HG03469 (cell line): ENCODE data around the gene FGD2.

Experiments used
- ATAC-seq: cut with Tn5 transposase; IDR thresholded peaks from one replicate; pipeline ENCODE4 v1.9.1; 2021; ENCODE audit warnings: mild to moderate bottlenecking, moderate library complexity, moderate number of reproducible peaks; ENCODE audit not compliant: unreplicated experiment

The FGD2 gene

DNA sequence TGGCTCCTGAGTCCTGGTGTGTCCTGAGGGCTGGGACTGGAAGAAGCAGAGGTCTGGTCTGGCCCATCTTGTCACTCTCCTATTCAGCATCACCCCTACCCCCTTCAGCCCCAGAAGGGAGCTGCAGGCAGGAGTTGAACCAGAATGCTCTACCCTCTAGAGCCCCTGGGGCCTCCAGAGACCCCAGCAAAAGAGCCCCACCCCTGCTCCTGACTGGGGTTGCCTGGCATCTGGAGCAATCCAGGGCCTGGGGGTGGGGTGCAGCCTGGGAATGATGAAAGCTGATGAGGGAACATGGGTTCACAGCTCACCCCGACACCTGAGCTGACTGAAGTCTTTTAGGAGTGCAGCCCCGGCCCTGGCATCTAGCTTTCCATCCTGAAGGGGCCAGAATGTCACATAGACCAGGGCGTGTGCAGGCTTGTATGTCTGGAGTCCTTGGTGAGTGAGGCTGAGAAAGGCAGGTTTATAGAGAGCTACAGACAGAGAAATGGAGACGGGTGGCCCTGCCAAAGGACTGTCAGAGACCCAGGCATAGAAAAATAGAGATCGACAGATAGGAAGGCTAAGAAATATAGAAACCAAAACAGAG, 12.2 kb downstream of the FGD2 start:
- peak; percentile 22 for ATAC-seq

GRCh38 chr6:37018198-37019064, 13.0 kb downstream of the FGD2 start:
- peak; percentile 61 for ATAC-seq

DNA sequence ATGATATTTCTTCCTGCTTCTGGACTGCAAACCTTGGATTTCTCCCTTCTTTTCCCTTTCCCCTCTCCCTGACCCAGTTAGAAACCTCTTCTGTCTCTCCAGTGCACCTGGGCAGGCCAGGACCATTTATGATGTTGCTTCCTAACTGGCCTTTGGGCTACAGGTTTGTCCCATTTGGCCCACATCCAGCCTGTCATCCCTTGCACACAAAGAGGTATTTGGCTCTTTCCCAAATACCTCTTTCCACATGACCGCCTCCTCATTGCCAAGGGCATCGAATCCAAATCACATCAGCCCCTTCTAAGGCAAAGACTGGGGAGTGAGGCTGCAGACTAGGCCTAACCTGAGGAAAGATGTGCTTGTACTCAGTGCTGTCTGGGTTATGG, 13.6 kb downstream of the FGD2 start:
- ATAC-seq = no peak

DNA sequence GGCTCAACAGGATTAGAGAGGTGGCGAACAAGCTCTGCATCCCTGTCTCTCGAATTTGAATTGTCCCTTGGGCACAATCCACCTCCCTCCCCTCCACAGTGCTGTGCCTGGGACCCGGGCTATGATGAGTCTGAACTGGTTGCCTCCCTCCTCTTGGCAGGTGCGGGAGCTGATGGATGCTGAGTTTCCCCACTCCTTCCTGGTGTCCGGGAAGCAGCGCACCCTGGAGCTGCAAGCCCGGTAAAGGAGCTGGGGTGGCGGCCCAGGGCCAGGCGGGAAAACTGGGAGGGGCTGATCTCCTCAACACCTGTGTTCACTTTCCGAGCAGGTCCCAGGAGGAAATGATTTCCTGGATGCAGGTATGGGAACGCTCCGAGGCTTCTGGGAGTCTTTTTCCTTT, 14.9 kb downstream of the FGD2 start:
- no peak for ATAC-seq

DNA sequence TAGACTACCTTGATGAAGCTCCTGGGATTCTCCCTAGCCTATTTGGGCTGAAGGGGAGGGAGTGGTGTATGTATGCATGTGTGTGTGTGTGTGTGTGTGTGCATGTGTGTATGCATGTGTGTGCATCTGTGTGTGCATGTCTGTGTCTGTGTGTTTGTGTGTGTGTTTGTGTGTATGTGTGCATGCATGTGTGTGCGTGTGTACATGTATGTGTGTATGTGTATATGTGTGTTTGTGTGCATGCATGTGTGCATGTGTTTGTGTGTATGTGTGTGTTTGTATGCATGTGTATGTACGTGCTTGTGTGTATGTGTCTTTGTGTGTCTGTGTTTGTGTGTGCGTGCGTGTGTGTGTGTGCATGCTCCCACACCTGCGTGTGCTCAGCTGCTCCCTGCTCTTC, 15.4 kb downstream of the FGD2 start:
- ATAC-seq = no peak

DNA sequence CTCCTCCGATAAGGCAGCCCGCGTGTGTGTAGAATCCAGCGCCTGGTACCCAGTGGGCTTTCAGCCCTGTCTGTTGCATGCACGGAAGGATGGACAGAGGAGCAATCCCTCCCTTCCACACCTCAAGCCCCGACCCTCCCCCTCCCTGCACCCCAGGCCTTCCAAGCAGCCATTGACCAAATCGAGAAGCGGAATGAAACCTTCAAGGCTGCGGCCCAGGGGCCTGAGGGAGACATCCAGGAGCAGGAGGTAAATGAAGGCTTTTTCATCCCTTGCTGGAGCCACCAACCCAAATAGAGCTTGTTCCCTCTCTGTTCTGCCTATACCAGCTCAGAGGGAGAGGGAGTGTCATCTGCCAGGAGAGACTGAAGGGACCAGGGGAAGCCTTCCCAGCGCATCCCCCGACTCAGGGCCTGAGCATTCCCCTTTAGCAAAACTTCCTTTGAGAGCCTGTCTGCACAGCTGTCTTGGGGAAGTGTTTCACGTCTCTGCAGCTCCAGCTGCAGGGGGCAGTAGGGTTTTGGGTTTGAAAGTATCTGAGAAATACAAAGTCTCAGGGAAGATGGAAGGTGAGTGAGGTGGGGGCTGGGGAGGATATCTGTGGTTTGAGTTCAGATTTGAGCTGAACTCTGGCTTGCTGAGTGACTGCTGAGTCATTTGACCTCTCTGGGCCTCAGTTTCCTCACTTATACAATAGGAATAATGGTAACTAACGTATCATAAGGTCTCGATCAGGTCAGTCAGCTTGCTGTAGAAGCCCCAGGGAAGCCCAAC, 16.1 kb downstream of the FGD2 start:
- no peak for ATAC-seq

- ATAC-seq = no peak
Measured at GRCh38 chr6:37022135-37022863, 16.8 kb downstream of the FGD2 start.

DNA sequence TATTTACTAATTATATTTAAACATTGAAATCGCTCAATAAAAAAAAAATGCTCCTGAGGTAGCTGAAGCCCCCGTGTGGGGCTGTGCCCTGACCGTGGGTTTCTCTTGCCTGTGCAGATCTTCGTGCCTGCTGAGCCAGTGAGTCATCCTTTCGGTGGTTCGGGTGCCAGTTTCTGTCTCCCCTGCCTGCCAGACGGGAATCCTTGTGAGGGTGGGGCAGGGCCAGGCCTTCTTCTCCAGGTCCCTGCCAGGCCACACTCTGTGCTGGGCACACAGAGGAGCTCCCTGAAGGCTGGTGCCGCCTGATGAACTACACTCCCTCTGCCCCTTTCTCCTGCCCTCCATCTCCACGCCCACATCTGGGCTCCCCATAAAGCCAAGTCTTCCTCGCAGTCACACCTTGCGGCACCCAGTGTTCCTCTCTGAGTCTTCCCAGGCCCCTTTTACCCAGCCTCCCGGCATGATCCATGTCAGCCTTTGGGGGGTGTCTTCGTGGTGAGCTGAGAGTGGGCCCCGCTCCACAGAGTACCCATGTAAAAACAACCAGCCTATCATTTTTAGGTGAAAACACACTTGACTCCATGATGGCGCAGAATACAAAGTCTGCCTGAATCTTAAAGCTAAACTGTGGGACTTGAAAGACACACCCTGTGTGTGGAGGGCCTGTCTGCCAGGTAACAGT, 19.3 kb downstream of the FGD2 start:
- no peak for ATAC-seq

DNA sequence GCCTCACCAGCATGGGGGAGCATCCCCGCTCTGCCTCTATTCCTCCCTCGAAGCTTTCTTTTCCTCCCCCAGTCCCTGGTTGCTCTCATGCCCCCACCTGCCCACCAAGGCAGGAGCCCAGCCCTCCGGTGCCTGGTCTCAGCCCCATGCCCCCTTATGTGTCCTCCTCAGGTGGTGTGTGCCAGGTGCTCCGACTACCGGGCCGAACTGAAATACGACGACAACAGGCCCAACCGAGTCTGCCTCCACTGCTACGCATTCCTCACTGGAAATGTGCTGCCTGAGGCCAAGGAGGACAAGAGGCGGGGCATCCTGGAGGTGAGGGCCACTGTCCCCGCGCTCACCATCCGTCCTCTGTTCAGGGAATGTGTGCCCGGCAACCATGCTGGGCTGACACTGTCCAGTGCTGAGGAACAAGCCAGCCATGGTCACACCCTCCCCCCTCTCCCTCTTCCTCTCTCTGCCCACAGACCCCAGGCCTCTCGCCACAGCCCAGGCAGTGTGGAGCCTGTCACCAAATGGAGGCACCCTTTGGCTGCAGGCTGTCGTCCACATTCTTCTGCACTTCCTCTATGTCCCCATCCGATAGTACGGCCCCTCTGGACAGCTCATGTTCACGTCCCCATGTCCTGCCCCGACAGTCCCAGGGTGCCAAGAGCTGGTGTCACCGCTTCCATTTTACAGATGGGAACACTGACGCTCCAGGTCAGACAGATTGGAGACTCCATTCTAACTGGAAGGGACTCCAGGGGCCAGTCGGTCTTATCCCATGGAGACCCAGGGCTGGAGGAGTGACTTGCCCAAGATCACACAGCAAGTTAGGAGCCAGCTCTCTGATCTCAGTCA, 20.4 kb downstream of the FGD2 start:
- ATAC-seq = no peak

- no peak for ATAC-seq
Measured at GRCh38 chr6:37027036-37027720, 21.7 kb downstream of the FGD2 start.

GRCh38 chr6:37027811-37028469, 22.5 kb downstream of the FGD2 start:
- no peak for ATAC-seq

DNA sequence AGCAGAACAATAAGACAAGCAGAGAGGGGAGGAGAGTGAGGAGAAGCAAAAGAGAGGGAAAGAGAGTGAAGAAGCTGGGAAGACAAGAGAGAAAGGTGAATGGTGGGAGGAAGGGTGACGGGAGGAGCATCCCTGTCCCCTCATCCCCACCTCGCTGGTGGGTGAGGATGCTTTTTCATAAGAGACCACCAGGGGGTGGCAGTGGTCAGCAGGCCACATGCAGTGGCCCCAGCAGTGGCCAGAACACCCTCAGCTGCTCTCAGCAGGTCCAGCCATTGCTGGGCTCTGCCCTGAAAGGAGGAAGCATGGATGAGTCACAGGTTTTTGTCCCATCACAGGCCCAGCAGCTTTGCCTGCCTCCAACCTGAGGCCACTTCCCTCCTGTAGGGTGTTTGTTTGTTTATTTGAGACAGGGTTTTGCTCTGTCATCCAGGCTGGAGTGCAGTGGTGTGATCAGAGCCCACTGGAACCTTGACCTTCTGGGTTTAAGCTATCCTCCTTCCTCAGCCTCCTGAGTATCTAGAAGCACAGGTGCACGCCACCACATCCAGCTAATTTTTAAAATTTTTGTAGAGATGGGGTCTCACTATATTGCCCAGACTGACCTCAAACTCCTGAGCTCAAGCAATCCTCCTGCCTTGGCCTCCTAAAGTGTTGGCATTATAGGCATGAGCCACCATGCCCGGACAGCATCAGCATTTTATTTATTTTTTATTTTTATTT, 24.0 kb downstream of the FGD2 start:
- ATAC-seq = no peak

DNA sequence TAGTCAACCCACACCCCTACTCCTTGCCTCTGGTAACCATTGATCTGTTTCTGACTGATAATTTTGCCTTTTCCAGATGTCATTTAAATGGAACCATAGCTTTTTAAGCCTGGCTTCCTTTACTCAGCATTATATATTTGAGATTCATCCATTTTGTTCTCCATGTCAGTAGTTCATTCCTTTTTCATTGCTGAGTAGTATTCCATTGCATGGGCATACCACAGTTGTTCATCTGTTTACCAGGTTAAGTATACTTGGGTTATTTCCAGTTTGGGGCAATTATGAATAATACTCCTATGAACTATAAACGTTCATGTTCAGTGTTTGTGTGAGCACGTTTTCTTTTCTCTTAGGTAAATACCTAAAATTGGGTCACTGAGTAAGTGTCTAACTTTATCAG, 25.1 kb downstream of the FGD2 start:
- no peak for ATAC-seq

DNA sequence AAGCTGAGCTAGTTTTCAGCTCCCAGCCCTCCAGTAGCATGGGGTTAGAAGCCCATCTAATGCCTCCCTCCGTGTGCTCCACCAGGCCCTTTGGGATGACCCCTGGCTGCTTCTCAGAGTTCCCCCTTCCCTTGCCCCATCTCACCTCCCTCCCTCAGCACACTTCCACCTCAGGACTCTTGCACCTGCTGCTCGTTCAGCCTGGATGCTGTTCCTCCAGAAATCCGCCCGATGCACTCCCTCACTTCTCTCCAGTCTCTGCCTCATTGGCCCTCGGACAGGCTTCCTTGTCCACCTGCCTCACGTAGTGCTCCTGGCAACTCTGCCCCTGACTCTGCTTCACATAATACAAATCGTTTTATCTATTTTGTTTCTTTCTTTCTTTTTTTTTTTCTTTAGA, 26.8 kb downstream of the FGD2 start:
- no peak for ATAC-seq

GRCh38 chr6:37033255-37033654, 27.8 kb downstream of the FGD2 start:
- ATAC-seq = no peak

- ATAC-seq = no peak
Measured at GRCh38 chr6:37033819-37034795, 28.7 kb downstream of the FGD2 start.

DNA sequence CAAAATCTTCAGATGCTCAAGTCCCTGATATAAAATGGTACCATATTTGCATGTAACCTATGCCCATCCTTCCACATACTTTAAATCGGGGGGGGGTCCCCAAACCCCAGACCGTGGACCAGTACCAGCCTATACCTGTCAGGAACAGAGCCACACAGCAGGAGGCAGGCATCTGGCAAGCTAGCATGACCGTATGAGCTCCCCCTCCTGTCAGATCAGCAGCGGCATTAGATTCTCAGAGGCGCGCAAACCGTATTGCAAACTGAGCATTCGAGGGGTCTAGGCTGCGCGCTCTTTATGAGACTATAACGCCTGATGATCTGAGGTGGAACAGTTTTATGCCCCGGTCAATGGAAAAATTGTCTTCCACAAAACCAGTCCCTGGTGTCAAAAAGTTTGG, 30.7 kb downstream of the FGD2 start:
- ATAC-seq = no peak
